Keratinocyte (primary cell): ENCODE data around the gene MOV10L1. TPM values are rescaled to one million over a fixed set of nuclear protein-coding genes. Genes with fewer than 3 reads are reported as not detected.

Experiments used
- DNase-seq: peaks from one replicate; pipeline ENCODE4 v3.0.0-alpha.2; 2011; ENCODE audit warnings: low read depth, missing footprints, low spot score
- FAIRE-seq: peaks from 2 replicates; lab custom pipeline; 2011; peaks lifted over from hg19 to GRCh38; lab: Jason Lieb, UNC
- H2AFZ ChIP-seq: 2 replicates; pipeline ENCODE4 v1.6.0; 2012; ENCODE audit warnings: low read length, control low read depth, inconsistent platforms; ENCODE audit not compliant: control insufficient read depth
- H3K27ac ChIP-seq: 2 replicates; pipeline ENCODE4 v1.5.1; 2011; ENCODE audit warnings: low read length; ENCODE audit not compliant: control insufficient read depth, insufficient read depth
- H3K27me3 ChIP-seq: 3 replicates; pipeline ENCODE4 v1.6.0; 2011; ENCODE audit warnings: low read length; ENCODE audit not compliant: control insufficient read depth, insufficient read depth; ENCODE audit errors: extremely low read depth
- H3K36me3 ChIP-seq, 2 experiments: 2 replicates in 1 of 2; 3 replicates in 1 of 2; pipeline ENCODE4 v1.5.1; 2011; ENCODE audit warnings: low read length in 2 of 2, mild to moderate bottlenecking in 1 of 2; ENCODE audit not compliant: control insufficient read depth in 2 of 2, insufficient read depth in 2 of 2; ENCODE audit errors: extremely low read depth in 1 of 2
- H3K4me1 ChIP-seq: 3 replicates; pipeline ENCODE4 v1.5.1; 2011; ENCODE audit warnings: low read length; ENCODE audit not compliant: control insufficient read depth, insufficient read depth; ENCODE audit errors: extremely low read depth
- H3K4me2 ChIP-seq: 3 replicates; pipeline ENCODE4 v1.6.0; 2011; ENCODE audit warnings: low read depth, low read length; ENCODE audit not compliant: control insufficient read depth, insufficient read depth; ENCODE audit errors: extremely low read depth
- H3K4me3 ChIP-seq, 3 experiments: fragments of 200-600 bp in 1 of 3; sonication (generic) in 1 of 3; 2 replicates in 2 of 3; 3 replicates in 1 of 3; pipeline ENCODE4 v1.5.1; 2011 to 2016; ENCODE audit warnings: low read length in 3 of 3, mild to moderate bottlenecking in 3 of 3, control low read depth in 2 of 3, inconsistent platforms in 1 of 3, low read depth in 1 of 3, mixed read lengths in 1 of 3, mixed run types in 1 of 3, moderate library complexity in 1 of 3; ENCODE audit not compliant: control insufficient read depth in 2 of 3, insufficient read depth in 2 of 3; ENCODE audit errors: extremely low read depth in 1 of 3
- H3K79me2 ChIP-seq: 2 replicates; pipeline ENCODE4 v1.6.0; 2012; ENCODE audit warnings: low read length; ENCODE audit not compliant: control insufficient read depth, insufficient read depth
- H3K9ac ChIP-seq: 3 replicates; pipeline ENCODE4 v1.6.0; 2011; ENCODE audit warnings: low read length; ENCODE audit not compliant: control insufficient read depth, insufficient read depth; ENCODE audit errors: extremely low read depth
- H3K9me1 ChIP-seq: 3 replicates; pipeline ENCODE4 v1.6.0; 2011; ENCODE audit warnings: low read length; ENCODE audit not compliant: control insufficient read depth, insufficient read depth; ENCODE audit errors: extremely low read depth
- H3K9me3 ChIP-seq: 2 replicates; pipeline ENCODE4 v1.5.1; 2012; ENCODE audit warnings: low read depth, low read length; ENCODE audit not compliant: control insufficient read depth
- H4K20me1 ChIP-seq: 3 replicates; pipeline ENCODE4 v1.6.0; 2011; ENCODE audit warnings: low read length; ENCODE audit not compliant: control insufficient read depth, insufficient read depth; ENCODE audit errors: extremely low read depth
- CTCF ChIP-seq, 3 experiments: IDR thresholded peaks in 1 of 3; conservative IDR thresholded peaks in 1 of 3; optimal IDR thresholded peaks in 1 of 3; 2 replicates in 2 of 3; 3 replicates in 1 of 3; pipeline versions ENCODE3 to v1.5.1; 2011; ENCODE audit warnings: low read length in 3 of 3, mild to moderate bottlenecking in 3 of 3, moderate library complexity in 2 of 3, control low read depth in 1 of 3, inconsistent platforms in 1 of 3; ENCODE audit not compliant: insufficient read depth in 2 of 3; ENCODE audit errors: extremely low read depth in 1 of 3
- EZH2 ChIP-seq: IDR thresholded peaks from one replicate; pipeline ENCODE4 v1.6.1; 2012; ENCODE audit warnings: inconsistent platforms, mild to moderate bottlenecking, low read length, moderate library complexity
- dilution Hi-C: fragments of 300-500 bp; cut with MboI; formaldehyde crosslinking; loops from one replicate; pipeline ENCODE4 v1.7.0; 2020; ENCODE audit warnings: low sequenced_read_pairs; ENCODE audit not compliant: extremely low pct_ligation_motif_present
- polyA plus RNA-seq, 5 experiments: library from polyadenylated mRNA; depleted of rRNA in 3 of 5; stranded (reverse) in 3 of 5; stranded (forward) in 1 of 5; unstranded in 1 of 5; fragments of >200 nt; gene quantifications; 1 replicate in 1 of 5; 2 replicates in 3 of 5; 3 replicates in 1 of 5; pipeline versions ENCODE4 v1.2.1 to v1.2.3, GENCODE V29; 2011 to 2012; ENCODE audit warnings: missing spikeins in 2 of 5, low read depth in 1 of 5, low replicate concordance in 1 of 5

The MOV10L1 gene
- polyA plus RNA-seq, 1 donor (not counting 4 experiments of a cell fraction or from before 2014, with no cell fraction given) = not detected

GRCh38 chr22:50117168-50117762, 27.5 kb downstream of the MOV10L1 start:
- Histone ChIP-seq H3K27ac (no peak overlapping the region), H4K20me1 (no peaks in the 10 kb centered on the region), H2AFZ (no peak overlapping the region), H3K4me1 (peaks cover 6% of the 10 kb centered on the region), H3K79me2 (no peaks in the 10 kb centered on the region), H3K9ac (no peak overlapping the region), H3K4me2 (no peak overlapping the region), H3K9me3 (no peaks in the 10 kb centered on the region), H3K4me3 (no peak overlapping the region), H3K9me1 (no peaks in the 10 kb centered on the region), H3K27me3 (peaks cover 23% of the 10 kb centered on the region), H3K36me3 (no peaks in the 10 kb centered on the region)
- dilution Hi-C loops = no loop called here
- FAIRE-seq (no peak), DNase-seq (no peak)
- TF ChIP-seq EZH2 = no peak
- TF ChIP-seq CTCF (optimal IDR thresholded peaks at IDR 0.05 in 1 of 3, IDR thresholded peaks at IDR 0.05 in 1 of 3, conservative IDR thresholded peaks at IDR 0.05 in 1 of 3; ENCODE audit: extremely low read depth in 1 of 3, insufficient read depth in 2 of 3, low read length in 3 of 3) = no peak

GRCh38 chr22:50118129-50118528, 28.3 kb downstream of the MOV10L1 start:
- no peak for TF ChIP-seq CTCF (optimal IDR thresholded peaks at IDR 0.05 in 1 of 3, IDR thresholded peaks at IDR 0.05 in 1 of 3, conservative IDR thresholded peaks at IDR 0.05 in 1 of 3; ENCODE audit: extremely low read depth in 1 of 3, insufficient read depth in 2 of 3, low read length in 3 of 3)
- TF ChIP-seq EZH2 = no peak
- Histone ChIP-seq H3K9me1 (no peaks in the 10 kb centered on the region), H3K27ac (no peak overlapping the region), H3K9ac (no peak overlapping the region), H3K9me3 (peaks cover 3% of the 10 kb centered on the region), H3K4me2 (no peak overlapping the region), H2AFZ (no peak overlapping the region), H3K4me3 (no peak overlapping the region), H3K79me2 (no peaks in the 10 kb centered on the region), H3K4me1 (peaks cover 6% of the 10 kb centered on the region), H4K20me1 (no peaks in the 10 kb centered on the region), H3K36me3 (no peaks in the 10 kb centered on the region), H3K27me3 (peaks cover 23% of the 10 kb centered on the region)
- dilution Hi-C loops = no loop called here
- DNase-seq = no peak
- FAIRE-seq = no peak
